Ishikawa (cell line): Measurements from ENCODE around the gene RASD2.

ENCODE experiments used
- RAD21 ChIP-seq: IDR thresholded peaks from 2 replicates; pipeline ENCODE4 v1.6.1; 2012; ENCODE audit warnings: low read depth
- TAF1 ChIP-seq: IDR thresholded peaks from 2 replicates; pipeline ENCODE4 v1.6.1; 2012; ENCODE audit warnings: low read depth, mild to moderate bottlenecking
- TF ChIP-seq, protein P1 (sequence below): IDR thresholded peaks from 2 replicates; pipeline ENCODE4 v1.6.1; 2012

DNA sequence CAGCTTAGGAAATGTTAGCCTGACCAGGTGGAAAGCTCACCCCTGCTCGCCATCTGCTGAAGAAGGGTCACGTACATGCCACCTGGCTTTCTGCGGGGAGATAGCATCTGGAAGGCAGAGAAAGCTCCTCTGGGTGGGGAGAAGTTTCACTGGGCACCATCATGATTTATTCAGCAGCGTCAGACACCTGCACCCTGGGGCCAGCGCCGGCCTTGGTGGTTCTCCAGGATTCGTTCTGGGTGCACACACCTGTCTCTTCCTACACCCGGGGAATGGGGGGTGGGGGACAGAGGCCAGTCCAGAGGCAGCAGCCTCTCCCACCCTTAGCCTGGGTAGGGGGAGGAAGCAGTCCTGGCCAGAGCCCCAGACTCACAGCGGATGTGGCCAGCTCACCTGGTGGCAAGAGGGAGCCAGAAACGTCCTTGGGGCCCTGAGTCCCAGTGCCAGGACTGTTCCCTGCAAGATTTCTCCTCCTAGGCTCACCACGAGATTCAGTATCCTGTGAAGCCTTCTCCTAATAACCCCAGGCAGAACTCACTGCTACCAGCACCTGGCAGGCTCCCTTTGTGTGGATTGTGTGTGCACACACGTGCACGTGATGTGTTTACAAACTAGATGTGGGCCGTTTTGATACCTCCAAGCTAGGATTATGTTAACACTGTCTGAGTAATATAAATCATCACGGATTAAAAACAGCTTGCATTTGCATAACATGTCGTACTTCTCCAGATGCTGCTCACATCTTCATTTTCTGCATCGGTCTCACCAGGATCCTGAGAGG is 17.3 kb upstream of the RASD2 start:
- TF ChIP-seq, protein P1, sequence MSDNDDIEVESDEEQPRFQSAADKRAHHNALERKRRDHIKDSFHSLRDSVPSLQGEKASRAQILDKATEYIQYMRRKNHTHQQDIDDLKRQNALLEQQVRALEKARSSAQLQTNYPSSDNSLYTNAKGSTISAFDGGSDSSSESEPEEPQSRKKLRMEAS, result no peak
- no peak for TF ChIP-seq TAF1
- no peak for TF ChIP-seq RAD21
